Endodermal cell (in vitro differentiated cells): ENCODE data around the gene ZBTB16. TPM values are rescaled to one million over a fixed set of nuclear protein-coding genes. Genes with fewer than 3 reads are reported as not detected.

Source experiments
- DNase-seq: peaks from one replicate; pipeline ENCODE4 v3.0.0-alpha.2; 2017
- H3K27ac ChIP-seq: 2 replicates; pipeline ENCODE4 v1.5.1; 2013; ENCODE audit warnings: mild to moderate bottlenecking, low read depth, low read length, moderate library complexity
- H3K27me3 ChIP-seq: 2 replicates; pipeline ENCODE4 v1.6.1; 2013; ENCODE audit warnings: mild to moderate bottlenecking, low read length, moderate library complexity; ENCODE audit not compliant: insufficient read depth, control insufficient read depth, poor library complexity, severe bottlenecking
- H3K36me3 ChIP-seq: 2 replicates; pipeline ENCODE4 v1.7.0; 2013; ENCODE audit warnings: mild to moderate bottlenecking, low read length, moderate library complexity; ENCODE audit not compliant: control insufficient read depth, insufficient read depth
- H3K4me1 ChIP-seq: one replicate; pipeline ENCODE4 v1.7.0; 2013; ENCODE audit warnings: low read length; ENCODE audit not compliant: control insufficient read depth, insufficient read depth
- H3K4me3 ChIP-seq: 2 replicates; pipeline ENCODE4 v1.5.1; 2013; ENCODE audit warnings: mild to moderate bottlenecking, low read length, moderate library complexity
- H3K9ac ChIP-seq: 2 replicates; pipeline ENCODE4 v1.6.1; 2013; ENCODE audit warnings: mild to moderate bottlenecking, low read length, moderate library complexity; ENCODE audit not compliant: poor library complexity, severe bottlenecking; ENCODE audit errors: extremely low read depth
- H3K9me3 ChIP-seq: 2 replicates; pipeline ENCODE4 v1.6.1; 2013; ENCODE audit warnings: mild to moderate bottlenecking, low read length, moderate library complexity; ENCODE audit not compliant: control insufficient read depth
- H3K27ac Mint-ChIP-seq: 2 replicates; pipeline ENCODE4 v1.8.0; 2020; ENCODE audit warnings: mixed read lengths
- H3K27me3 Mint-ChIP-seq: 2 replicates; pipeline ENCODE4 v1.8.0; 2021; ENCODE audit warnings: mild to moderate bottlenecking, mixed read lengths; ENCODE audit not compliant: insufficient read depth
- H3K36me3 Mint-ChIP-seq: 2 replicates; pipeline ENCODE4 v1.8.0; 2020; ENCODE audit warnings: low read depth, mixed read lengths
- H3K4me1 Mint-ChIP-seq: 2 replicates; pipeline ENCODE4 v1.8.0; 2020; ENCODE audit warnings: mixed read lengths
- H3K4me3 Mint-ChIP-seq: 2 replicates; pipeline ENCODE4 v1.8.0; 2020; ENCODE audit warnings: mild to moderate bottlenecking, moderate library complexity, mixed read lengths
- H3K9me3 Mint-ChIP-seq: 2 replicates; pipeline ENCODE4 v1.8.0; 2020; ENCODE audit warnings: mild to moderate bottlenecking, mixed read lengths
- whole genome bisulfite sequencing, 2 experiments: methylation state at CpG; one replicate each; pipeline versions ENCODE4 v1.1.5 to v1.1.7; 2013; ENCODE audit warnings: missing lambda C conversion rate in 2 of 2, mixed read lengths in 1 of 2; ENCODE audit not compliant: insufficient coverage in 1 of 2, insufficient read length in 1 of 2; 5-methylcytosine and 5-hydroxymethylcytosine counted together
- total RNA-seq, 2 donors: library from RNA; stranded (reverse); fragmentation: NEBNext Ultra II Directional in 1 of 2; extraction: Animal tissue kit (Norgen Biotek cat#: 25700) in 1 of 2; gene quantifications; 2 replicates in 1 of 2; 3 replicates in 1 of 2; pipeline ENCODE4 v1.2.1, GENCODE V29; 2021
- TF ChIP-seq, protein P1 (sequence below): fragments of 200-600 bp; sonication (generic); conservative IDR thresholded peaks from 2 replicates; pipeline ENCODE4 v1.5.0; 2021; ENCODE audit warnings: antibody characterized with exemption, mild to moderate bottlenecking

The ZBTB16 gene
- total RNA-seq, 2 donors from 2014 or later, result 4.1 to 5.8 TPM

DNA sequence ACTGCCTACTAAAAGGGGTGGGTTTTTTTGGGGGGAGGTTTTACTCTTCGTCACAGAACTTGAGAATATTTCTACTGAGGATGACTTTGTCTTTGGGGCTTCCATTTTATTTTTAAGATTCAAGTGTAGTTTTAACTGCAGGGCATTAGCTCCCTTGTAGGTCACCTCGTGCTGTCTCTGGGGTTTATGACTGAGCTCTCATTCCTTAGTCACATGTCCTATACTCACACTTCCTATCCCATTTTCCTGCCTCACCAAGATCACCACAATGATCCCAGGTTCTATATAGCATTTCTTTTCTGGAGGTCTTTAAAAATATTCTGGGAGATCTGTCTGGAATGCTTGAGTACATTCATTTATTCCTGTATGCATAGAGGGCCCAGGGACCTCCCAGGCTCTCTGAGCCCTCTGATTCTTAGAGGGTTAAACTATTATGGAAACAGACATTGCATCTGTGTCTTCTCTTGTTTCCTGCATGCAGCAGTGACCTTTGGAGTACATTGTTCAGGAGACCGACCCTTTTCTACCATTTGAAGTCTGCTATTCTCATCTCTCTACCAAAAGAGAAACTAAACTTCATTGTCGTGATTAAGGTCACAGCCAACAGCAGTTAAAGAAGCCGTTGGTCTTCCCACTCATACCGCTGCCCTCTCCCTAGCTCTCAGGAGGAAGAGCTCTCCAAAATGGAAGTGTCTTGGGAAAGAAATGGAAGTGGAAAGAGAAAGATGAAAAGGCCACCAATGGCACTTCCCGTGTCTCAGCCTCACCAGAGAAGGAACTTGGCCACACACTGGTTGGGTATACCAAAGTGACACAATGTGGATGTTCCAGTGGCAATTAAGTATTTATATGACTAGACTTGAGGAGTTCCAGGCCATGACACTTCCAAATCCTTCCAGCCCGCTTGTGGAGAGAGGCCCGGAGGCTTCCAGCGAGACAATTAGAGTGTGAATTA, 77.5 kb downstream of the ZBTB16 start:
- H3K27ac ChIP-seq, result no peak overlapping the region
- H3K9me3 ChIP-seq, result no peaks in the 10 kb centered on the region
- TF ChIP-seq, protein P1, sequence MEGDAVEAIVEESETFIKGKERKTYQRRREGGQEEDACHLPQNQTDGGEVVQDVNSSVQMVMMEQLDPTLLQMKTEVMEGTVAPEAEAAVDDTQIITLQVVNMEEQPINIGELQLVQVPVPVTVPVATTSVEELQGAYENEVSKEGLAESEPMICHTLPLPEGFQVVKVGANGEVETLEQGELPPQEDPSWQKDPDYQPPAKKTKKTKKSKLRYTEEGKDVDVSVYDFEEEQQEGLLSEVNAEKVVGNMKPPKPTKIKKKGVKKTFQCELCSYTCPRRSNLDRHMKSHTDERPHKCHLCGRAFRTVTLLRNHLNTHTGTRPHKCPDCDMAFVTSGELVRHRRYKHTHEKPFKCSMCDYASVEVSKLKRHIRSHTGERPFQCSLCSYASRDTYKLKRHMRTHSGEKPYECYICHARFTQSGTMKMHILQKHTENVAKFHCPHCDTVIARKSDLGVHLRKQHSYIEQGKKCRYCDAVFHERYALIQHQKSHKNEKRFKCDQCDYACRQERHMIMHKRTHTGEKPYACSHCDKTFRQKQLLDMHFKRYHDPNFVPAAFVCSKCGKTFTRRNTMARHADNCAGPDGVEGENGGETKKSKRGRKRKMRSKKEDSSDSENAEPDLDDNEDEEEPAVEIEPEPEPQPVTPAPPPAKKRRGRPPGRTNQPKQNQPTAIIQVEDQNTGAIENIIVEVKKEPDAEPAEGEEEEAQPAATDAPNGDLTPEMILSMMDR, result no peak
- H3K4me1 Mint-ChIP-seq, result peaks cover 5% of the 10 kb centered on the region
- 91 to 93% methylated on average over 5 to 10 of the region's 10 CpGs for WGBS, 2 experiments
- H3K36me3 ChIP-seq, result no peaks in the 10 kb centered on the region
- H3K27ac Mint-ChIP-seq, result no peak overlapping the region
- H3K36me3 Mint-ChIP-seq, result no peaks in the 10 kb centered on the region
- no peaks in the 10 kb centered on the region for H3K27me3 ChIP-seq
- peaks cover 9% of the 10 kb centered on the region for H3K27me3 Mint-ChIP-seq
- no peaks in the 10 kb centered on the region for H3K9me3 Mint-ChIP-seq
- no peak for DNase-seq
- H3K4me1 ChIP-seq, result no peaks in the 10 kb centered on the region
- no peak overlapping the region for H3K9ac ChIP-seq
- no peak overlapping the region for H3K4me3 Mint-ChIP-seq
- no peak overlapping the region for H3K4me3 ChIP-seq

DNA sequence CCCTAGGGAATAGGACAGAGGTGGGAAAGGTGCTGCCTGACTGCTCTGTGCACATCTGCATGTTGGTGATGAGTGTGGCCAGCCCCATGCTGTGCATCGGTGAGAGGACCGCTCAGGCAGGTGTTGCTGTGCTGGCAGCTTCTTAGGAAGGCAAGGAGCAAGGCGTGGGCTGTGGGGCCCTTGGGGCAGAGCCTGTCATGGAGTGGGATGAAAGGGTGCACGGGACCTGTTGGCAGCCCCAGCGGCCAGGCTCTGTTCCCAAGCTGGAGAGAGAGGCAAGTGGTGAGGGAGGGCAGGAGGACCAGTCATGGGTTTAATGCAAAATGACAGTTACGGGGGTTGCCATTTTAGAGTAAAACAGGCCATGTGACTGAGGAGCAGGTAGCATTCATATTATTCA, 78.3 kb downstream of the ZBTB16 start:
- Histone ChIP-seq H3K9me3 (no peaks in the 10 kb centered on the region), H3K4me1 (no peaks in the 10 kb centered on the region), H3K36me3 (no peaks in the 10 kb centered on the region), H3K27ac (no peak overlapping the region), H3K27me3 (no peaks in the 10 kb centered on the region), H3K4me3 (no peak overlapping the region), H3K9ac (no peak overlapping the region)
- TF ChIP-seq, protein P1, result no peak
- Mint-ChIP-seq H3K4me3 (no peak overlapping the region), H3K9me3 (no peaks in the 10 kb centered on the region), H3K4me1 (peaks cover 5% of the 10 kb centered on the region), H3K27ac (no peak overlapping the region), H3K27me3 (peaks cover 9% of the 10 kb centered on the region), H3K36me3 (no peaks in the 10 kb centered on the region)
- no peak for DNase-seq
- WGBS, 2 experiments, result 87 to 91% methylated on average over 6 of the region's 6 CpGs

DNA sequence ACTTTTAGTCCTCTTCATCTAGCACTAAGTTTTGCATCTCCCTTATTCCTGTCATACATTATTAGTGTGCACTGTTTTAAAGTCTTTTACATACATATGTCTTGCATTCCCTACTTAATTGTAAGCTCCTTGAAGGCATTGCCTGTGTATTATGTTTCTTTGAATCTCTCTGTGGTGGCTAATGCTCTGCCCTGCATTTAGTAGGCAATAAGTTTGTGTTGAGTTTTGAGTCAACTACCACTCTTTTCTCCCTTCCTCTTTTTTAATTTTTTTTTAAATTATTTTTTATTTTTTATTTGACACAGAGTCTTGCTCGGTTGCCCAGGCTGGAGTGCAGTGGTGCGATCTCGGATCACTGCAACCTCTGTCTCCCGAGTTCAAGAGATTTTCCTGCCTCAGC, 78.9 kb downstream of the ZBTB16 start:
- H3K4me1 ChIP-seq, result no peaks in the 10 kb centered on the region
- no peak overlapping the region for H3K4me3 ChIP-seq
- no peak for DNase-seq
- Mint-ChIP-seq H3K27ac (no peak overlapping the region), H3K4me1 (peaks cover 5% of the 10 kb centered on the region), H3K27me3 (peaks cover 9% of the 10 kb centered on the region), H3K4me3 (no peak overlapping the region), H3K36me3 (no peaks in the 10 kb centered on the region), H3K9me3 (no peaks in the 10 kb centered on the region)
- no peaks in the 10 kb centered on the region for H3K27me3 ChIP-seq
- no peak overlapping the region for H3K27ac ChIP-seq
- H3K9ac ChIP-seq, result no peak overlapping the region
- TF ChIP-seq, protein P1, result no peak
- no peaks in the 10 kb centered on the region for H3K9me3 ChIP-seq
- 90 to 100% methylated on average over 1 to 4 of the region's 4 CpGs for WGBS, 2 experiments
- no peaks in the 10 kb centered on the region for H3K36me3 ChIP-seq
